Stimulated activated naive CD4-positive, alpha-beta T cell treated with Interleukin-2 at 50 U/mL for 16 hours (primary cell): Measurements from ENCODE around the gene SPI1.

Experiments
- DNase-seq: peaks from one replicate; lab custom pipeline; 2025; lab: John Stamatoyannopoulos, UW

The SPI1 gene

DNA sequence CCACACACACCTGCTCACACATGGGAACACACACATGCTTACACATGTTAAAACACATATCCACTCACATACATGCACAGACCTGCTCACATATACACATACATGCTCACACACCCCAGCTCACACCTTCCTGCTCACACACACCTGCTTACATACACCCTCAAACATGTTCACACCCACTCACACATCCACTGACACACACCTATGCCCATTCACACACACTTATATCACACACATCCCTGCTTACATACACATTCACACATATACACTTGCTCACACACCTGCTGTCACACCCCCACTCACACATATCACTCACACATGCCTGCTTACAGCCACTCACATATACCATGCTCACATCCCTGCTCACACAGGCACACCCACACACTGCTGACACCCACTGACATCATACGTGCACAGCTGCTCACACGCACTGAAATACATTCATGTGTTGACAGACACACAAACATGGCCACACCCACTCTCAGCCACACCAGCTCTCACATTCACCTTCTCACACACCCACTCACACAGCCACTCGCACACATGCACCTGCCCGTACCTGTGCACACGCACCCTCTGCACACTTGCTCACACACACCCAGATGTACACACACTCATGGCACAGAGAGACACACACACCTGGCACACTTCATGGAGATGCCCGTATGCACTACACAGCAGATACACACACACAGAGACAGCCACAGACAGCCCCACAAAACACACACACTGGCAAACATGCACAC, 20.2 kb downstream of the SPI1 start:
- DNase-seq = no peak

DNA sequence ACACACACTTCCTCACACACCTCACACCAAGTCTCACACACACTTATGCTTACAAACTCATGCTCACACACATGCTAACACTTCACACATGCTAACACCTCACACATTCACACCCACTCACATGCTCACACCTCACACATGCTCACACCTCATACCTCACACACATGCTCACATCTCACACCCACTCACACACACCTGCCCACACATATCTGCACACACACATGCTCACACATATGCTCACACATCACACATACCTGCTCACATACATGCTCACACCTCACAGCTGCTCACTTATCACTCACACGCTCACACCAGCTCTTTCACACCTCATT, 21.4 kb downstream of the SPI1 start:
- no peak for DNase-seq

DNA sequence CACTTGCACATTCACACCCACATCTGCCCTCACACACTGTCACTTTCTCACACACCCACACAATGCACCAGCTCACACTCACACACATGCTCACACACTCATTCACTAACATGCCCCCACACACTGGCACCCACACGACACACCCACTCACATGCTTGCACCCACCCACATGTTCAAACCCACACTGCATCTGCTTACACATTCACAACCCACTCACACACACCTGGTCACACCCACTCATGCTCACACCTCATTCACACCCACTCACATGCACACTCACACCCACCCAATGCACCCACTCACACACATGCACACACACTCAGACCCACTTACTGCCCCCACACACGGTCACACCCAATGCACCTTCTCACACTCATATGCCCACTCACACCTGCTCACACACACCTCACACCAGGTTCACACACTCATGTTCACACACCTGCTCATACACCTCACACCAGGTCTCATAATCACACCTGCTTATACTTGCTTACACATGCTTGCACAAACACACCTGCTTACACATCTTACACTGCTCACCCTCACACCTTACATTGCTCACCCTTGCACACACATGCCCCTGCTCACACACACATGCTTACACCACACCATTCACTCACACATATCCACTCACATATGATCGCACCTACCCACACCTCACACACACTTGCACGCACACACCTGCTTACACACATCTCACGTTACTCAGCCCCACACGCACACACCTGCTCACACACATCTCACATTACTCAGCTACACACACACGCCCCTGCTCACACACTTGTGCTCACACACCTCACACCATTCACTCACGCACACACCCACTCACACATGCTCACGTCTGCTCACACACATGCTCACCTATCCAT, 22.0 kb downstream of the SPI1 start:
- DNase-seq = no peak

DNA sequence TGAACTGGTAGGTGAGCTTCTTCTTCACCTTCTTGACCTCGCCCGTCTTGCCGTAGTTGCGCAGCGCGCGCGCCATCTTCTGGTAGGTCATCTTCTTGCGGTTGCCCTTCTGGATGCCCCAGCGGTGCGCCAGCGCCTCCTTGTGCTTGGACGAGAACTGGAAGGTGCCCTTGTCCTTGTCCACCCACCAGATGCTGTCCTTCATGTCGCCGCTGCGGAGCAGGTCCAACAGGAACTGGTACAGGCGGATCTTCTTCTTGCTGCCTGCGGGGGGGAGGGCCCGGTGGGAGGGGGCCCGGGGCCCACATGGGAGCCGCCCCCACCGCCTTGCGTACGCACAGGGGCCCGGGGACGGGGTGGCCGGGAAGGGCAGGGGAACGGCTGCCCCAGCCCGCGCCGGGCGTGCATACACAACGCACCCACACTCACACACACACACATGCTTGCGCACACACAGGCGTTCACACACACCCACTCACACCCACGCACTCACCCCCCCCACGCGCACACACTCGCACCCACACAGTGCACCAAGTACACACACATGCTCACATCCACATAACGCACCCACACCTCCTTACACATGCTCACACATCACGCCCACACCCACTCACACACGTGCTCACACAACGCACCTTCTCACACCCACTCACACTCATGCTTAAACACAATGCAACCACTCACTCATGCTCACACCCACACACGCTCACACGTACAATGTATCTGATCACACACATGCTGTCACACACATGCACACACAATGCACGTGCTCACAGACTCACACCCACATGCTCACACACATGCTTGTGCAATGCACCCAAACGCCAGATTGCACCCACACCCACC, 22.8 kb downstream of the SPI1 start:
- DNase-seq = no peak

DNA sequence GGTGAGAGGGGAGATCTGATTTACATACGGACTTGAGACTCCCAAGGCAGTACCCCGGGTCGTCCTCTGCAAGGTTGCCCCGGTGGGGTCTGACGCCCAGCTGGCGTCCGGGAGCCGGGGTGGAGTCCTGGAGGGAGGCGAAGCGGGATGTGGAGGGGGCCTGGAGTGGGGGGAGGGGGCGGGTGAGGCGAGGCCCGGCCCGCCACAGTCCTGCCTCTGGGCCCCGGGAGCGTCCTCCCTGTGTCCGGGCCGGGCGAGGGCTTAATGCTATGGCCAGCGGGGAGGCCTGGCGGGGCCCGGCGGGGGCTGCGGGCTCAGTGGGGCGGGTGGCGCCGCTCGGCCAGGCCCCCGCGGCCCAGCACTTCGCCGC, 23.4 kb downstream of the SPI1 start:
- no peak for DNase-seq

DNA sequence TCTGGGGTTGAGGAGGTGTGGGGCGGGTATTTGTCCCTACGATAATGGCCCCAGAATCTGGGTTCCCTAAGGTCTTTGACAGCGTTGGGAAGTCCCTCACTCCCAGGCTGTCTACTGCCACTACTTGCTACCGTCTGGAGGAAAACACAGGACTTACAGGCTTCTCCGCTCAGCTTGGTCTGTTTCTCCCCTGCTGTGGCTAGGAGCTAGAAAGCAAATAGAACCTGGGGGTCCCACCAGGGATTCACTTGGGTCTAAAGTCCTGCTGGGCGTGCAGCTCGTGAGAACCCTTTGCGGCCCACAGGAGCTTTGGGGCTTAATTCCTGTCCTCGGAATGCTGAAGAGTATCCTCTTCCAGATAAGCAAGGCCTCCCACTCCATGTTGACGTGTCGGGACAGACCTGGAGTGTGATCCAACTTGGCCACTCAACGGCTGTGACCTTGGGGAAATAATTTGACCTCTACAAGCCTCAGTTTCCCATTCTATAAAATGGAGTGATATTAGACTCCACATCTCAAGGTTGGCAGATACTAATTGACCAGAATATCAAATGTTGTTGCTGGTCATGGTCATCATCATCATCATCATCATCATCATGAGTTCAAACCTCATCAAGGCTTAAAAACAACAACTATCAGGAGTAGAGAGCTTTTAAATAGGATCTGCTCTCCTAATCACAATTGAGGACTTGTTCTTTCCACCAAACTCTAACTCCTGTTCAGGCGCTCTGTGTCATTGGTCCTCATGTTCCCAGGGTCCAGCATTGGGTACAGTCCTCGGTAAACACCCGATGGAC, 24.2 kb downstream of the SPI1 start:
- no peak for DNase-seq

DNA sequence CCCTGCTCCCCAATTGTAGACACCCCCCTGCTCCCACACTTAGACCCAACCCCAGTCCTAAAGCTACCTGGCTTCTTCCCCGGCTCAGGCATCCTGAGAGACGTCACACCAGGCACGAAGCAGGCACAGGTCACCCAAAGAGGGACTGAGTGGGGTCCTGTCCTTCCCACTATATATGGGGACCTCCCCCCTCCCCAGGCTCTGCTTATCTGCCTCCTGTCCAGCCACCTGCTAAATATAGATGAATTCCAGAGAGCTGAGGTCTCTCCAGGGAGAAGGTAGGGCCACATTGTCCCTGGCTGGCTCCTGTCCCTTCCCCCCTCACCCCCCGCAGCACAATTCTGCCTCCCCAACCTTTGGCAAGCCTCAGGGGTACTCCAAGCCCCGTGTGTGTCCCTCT, 25.8 kb downstream of the SPI1 start, which contains the start of gene MYBPC3:
MYBPC3 (minus strand) TSS at position 147 of the 400 bp plus-strand sequence; CDS start at position 92, 55 bp downstream.
- no peak for DNase-seq

DNA sequence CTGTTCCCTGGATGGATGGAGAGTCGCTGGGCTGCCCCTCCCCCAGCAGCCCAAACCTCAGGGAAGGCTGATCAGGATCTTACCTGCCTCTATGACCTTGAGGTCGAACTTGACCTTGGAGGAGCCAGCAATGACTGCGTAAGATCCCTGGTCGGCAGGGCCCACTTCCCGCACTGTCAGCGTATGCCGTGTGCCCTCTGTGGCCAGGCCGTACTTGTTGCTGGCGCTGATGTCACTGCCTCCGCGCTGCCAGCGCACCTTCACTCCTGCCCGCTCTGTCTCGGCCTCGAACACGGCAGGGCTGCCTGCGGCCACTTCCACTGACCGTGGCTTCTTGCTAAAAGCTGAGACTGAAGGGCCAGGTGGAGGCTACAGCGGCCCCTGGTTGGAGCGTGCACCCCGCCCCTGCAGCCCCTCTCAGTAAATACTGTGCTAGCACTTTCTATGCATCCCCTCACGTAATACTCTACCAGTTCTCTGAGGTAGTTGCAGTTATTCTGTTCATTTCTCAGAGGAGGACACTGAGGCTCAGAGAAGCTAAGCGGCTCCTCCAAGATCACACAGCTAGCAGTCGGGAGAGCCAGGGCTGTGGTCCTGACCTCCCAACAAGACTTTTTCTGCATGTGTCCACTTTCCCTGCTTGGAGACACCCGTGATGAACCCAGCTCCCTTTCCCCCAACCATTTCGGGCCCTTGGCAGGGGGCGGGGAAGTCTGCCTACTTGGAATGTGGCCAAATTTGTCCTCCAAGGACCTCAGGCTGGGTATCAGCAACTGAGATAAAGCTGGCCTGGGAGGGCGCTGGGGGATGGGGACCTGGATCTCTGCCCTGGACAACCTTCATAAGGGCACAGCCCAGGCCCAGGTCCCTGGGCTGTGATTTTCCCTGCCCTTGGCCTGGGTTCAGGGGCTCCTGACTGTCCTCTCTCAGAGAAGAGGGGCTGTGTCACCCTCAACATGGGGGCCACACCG, 26.9 kb downstream of the SPI1 start:
- no peak for DNase-seq

DNA sequence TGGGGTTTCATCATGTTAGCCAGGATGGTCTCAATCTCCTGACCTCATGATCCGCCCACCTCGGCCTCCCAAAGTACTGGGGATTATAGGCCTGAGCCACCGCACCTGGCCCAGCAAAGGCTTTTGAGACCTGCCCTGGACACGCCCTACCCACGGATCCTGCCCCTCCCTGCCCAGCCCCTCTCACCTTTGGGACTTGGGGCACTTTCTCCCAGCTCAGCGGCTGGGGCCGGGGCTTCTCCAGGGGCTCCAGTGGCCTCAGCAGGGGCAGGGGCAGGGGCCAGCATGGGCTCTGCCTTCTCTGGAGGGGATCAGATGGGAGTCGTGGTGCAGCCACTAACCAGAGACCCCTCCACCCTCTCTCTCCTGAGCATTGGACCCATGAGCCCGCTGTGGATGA, 28.0 kb downstream of the SPI1 start:
- DNase-seq = no peak

DNA sequence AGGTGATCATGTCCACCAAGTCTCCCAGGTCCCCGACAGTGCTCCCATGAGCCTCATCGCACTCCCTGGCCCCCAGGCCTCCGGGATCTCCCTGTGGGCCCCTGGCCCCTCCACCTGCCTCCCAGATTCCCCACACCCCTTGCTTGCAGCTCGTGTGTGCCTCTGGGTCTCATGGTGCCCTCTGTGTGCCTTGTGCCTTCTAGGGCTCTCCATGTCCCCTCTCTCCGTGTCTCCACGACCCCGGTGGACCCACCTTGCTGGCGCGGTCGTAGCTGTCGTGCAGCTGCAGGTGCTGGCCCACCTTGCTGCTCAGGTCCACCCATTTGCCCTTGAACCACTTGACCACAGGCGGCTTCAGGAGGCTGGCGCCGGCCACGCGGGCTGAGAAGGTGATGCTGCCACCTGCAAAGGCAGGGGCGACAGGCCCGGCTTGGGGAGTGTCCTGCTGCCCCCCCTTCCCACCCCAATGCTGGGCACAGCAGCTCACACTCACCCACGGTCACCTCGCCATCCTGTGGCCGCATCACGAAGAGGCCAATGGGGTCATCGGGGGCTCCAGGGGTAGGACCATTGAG, 28.7 kb downstream of the SPI1 start:
- no peak for DNase-seq

DNA sequence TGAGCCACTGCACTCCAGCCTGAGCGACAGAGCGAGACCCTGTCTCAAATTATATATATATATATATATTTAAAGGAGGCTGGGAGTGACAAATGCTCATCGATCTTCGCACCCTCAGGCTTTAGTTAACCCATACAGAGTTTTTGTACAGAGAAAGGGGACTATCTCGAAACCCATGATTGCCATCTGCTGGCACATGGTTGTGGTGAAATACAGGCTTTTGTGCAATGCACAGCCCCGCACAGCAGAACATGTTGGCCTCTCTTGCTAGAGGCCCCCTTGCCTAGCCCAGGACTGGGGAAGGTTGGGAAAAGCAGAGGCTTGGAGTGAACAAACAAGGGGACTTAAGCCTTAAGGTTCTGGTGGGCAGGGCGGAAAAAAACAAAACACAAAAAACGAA, 29.5 kb downstream of the SPI1 start:
- no peak for DNase-seq

DNA sequence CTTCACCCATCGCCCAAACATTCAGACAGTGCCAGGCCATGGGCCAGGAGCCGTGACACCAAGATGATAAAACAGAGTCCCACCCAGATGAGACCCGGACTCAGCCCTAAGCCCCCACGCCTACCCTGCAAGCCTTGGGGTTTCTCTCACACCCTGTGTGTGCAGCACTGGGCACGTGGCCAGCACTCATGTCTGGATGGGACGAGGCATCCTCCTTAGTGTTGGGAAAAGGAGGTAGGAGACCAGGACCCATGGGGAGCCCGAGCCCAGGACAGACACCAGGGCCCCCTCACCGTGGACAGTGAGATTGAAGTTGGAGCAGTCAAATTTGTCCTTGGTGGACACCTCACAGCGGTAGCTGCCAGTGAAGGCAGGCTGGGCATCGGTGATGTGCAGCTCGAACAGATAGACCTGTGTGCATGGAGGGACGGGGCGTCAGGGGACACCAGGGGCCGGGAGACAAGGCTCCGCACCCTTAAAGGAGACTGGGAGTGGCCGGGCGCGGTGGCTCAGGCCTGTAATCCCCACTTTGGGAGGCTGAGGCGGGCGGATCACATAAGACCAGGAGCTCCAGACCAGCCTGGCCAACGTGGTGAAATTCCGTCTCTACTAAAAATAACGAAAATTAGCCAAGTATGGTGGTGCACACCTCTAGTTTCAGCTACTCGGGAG, 30.1 kb downstream of the SPI1 start:
- DNase-seq = no peak

DNA sequence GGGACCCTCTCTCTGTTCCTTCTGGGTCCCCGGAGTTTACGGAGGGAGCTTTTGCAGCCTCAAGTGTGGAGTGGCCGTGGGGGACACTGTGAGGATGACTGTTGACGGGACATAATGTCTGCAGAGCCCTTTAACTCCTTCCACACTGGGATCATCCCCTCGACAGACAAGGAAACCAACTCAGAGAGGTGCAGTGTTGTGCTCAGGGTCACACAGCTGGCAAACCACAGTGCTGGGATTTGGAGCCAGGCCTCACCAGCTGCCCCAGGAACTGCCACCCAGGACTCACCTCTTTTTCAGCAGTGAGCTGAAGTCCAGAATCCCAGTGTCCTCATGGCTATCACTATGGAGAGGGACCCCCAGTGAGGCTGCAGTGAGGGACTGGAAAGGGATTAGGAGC, 31.2 kb downstream of the SPI1 start:
- DNase-seq = no peak

DNA sequence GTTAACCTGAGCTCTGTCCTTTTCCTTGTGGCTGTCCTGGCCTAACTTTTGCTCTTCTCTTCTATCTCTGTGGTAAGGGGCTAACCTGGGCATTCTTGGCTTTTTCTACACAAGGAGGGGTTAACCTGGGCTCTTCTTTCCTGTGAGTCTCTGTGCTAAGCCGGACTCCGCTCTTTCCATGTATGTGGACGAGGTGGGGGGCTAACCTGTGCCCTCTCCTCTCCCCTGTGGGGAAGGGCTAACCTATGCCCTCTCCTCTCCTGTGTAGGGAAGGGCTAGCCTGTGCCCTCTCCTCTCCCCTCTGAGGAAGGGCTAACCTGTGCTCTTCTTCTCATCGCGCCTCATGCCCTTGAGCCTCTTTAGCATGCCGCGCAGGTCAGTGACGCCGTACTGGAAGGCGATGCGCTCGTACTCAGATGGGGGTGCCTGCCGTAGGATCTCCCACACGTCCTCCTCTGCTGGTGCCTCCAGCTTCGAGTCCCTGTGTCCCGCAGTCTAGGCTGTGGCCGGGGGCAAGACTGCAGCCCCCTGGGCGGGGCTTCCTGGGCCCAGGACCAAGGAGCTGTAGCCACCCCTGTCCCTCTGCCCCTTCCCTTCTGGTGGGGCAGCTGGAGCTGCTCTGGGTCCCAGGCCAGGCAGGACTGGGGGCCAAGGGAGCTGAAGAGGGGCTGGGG, 32.3 kb downstream of the SPI1 start:
- no peak for DNase-seq

DNA sequence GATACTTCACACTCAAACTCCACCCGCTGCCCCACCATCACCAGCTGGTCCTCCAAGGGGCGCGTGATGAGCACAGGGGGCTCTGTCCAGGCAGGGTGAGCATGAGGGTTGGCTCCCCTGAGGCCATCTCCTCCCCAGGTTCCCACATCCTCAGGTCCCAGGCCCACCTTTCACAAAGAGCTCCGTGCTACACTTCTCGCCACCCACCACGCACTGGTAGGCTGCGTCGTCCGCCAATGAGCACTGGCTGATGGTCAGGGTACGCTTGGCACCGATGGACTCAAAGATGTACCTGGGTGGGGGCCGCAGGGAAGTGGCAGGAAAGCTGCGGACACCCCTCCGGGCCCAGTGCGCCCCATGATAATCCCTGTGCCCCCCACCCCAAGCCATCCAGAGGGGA, 35.5 kb downstream of the SPI1 start:
- DNase-seq = no peak

DNA sequence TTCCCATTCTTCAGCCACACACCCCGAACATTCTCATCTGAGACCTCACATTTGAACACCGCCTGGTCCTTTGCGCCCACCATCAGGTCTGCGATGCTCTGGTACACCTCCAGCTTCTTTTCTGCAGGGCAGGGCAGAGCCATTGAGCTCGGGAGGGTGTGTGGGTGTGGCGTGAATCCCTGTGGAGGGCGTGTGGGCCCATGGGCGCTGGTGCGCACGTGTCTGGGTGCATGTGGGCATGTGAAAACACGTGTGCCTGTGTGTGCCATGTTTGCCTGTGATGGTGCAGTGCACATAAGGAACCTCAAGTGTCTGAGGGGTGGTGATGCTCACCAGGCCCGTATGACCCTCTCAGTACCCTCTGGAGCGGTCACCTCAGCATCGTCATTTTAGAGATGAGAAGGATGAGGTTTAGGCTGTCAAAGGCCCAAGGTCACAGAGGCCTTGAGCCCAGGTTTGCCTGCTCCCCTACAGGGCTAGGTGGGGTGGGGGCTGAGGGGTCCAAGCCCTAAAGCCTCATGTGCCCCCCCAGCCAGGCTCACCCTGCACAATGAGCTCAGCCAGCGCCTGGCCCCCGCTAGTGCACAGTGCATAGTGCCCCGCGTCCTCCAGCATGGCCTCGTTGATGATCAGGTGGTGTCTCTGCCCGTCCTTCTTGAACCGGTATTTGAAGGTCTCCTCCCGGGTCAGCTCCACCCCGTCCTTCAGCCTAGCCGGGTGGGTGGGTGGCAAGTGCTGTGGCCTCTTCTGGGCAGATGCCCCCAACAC, 36.1 kb downstream of the SPI1 start:
- no peak for DNase-seq

DNA sequence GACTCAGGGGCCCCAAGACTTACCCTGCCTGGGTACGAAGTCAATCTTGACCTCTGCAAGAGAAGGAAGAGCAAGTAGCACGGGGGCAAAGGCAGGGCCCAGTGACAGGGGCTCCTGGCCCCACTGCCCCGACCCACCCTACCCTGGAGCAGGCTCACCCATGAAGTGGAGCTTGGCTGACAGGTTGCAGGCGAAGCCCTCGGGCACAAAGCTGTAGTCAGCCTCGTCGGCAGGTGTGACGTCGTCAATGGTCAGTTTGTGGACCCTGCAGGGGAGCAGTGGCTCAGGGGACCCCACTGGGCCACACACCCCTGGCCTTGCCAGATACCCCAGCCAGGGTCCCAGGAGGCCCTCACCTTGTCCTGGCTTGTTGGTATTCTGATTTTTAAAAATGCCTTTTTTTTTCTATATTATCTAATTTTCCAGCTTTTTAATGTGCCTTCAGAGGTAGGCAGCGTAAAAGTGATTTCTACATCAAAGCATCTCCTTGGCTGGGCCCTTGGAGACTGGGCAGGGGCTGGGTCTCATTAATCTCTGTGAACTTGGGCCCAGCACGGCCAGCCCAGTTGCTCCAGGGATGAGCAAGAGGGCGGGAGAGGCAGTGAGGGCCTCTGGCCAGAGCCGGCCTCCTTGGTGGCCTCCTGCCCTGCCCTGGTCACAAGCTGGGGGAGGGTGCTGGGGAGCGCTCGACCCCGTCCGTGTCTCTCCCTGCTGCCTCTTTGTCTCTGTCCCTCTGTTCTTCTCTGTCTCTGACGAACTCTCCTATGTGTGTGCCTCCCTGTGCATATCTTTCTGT, 37.2 kb downstream of the SPI1 start:
- no peak for DNase-seq
